ENCODE data around the gene OR51A4.
"Not testable (repeated sequence)": the region's sequence is repeated elsewhere in the genome, so short reads cannot be mapped to it uniquely, and the experiment has no call there.

The OR51A4 gene

DNA sequence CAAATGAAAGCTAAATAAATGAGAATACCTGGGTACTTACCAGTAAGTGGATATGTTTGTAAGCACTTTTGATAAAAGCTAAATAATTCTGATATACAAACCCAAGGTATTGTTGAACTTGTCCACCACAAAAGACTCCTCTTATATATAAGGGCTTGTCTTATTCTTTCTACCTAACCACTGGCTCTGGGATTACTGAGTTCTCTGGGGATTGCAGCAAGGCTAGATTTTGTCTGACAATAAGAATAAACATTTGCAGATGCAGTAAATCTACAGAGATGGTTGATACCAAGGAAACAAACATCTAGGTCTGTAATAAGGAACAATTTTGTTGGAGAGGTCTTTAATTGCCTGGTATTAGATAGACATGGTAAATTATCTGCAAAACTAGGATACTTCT is at the start of gene OR51A4:
Gene OR51A4, minus strand, starts transcription at position 101 of the 400 bp plus-strand sequence. CDS start 505 bp downstream, outside the sequence.
- DNase-seq (ENCODE audit: low read depth in 2 of 3, low spot score in 2 of 3), result no peak

DNA sequence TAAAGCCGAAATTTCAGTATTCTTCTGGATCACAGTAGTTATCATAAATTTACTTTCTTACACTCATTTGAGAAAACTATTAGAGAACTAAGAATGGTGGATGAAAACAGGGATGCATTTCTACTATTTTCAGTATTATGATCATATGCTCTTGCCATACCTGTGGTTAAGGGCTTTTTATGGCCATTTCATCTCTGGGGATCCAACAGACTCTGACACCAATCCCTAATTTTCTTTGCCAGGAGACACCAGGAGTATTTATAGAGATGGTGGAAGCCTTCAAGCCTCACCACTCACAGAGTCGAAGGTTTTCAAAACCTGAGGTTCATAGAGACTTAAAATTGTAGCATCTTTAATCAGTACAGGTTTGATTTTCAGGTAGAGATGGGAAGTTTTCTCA is 47.1 kb upstream of the OR51A4 start, which contains the start of gene OR51L1:
Gene OR51L1, plus strand, starts transcription at position 301 of the 400 bp plus-strand sequence. CDS start 4,132 bp downstream, outside the sequence.
- DNase-seq (ENCODE audit: low read depth in 2 of 3, low spot score in 2 of 3), result no peak

- no peak for DNase-seq (ENCODE audit: low read depth in 2 of 3, low spot score in 2 of 3)
Observed at GRCh38 chr11:4991060-4991459, 43.7 kb upstream of the OR51A4 start.

GRCh38 chr11:4983841-4984240 is 36.4 kb upstream of the OR51A4 start:
- DNase-seq (ENCODE audit: low read depth in 2 of 3, low spot score in 2 of 3), result no peak

GRCh38 chr11:4982678-4983077 is 35.3 kb upstream of the OR51A4 start:
- no peak for DNase-seq (ENCODE audit: low read depth in 2 of 3, low spot score in 2 of 3)

DNA sequence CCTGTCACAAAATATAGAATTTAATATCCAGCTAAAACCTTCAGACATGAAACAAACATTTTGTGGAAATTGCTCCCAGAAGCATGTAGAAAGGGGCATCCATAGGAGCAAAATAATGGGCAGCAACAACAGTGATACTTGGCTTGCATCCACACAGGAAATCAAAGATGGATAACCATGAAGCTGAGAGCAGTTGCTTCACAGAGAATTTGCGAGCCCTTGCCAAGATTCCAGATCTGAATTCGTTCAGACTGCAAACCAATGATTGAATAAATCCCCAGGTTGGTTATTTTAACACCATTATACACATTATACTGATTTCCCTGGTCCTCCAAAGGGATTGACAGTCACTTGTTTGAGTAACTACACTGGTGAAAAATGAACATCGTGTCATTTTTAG is 31.6 kb upstream of the OR51A4 start:
- DNase-seq (ENCODE audit: low read depth in 2 of 3, low spot score in 2 of 3), result no peak

DNA sequence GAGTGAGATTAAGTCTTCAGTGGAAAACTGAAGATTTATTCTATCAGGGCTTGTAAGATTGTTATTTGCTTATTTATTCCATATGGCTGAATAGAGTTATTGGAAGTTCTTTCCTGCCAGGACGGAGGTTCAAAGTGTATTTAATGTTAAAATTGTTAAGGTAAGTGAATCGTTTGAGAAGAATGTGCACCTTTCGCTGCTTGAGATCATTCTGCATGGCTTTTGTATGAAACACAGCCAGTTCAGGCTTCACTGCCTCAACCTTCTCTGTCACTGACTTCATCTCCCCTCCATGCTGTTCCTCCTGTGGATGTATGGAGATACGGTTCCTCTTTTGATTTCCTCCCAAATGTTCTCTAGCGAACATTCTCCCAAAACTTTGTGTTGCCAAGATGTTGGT is 28.0 kb upstream of the OR51A4 start:
- DNase-seq (ENCODE audit: low read depth in 2 of 3, low spot score in 2 of 3), result no peak

- DNase-seq (ENCODE audit: low read depth in 2 of 3, low spot score in 2 of 3), result no peak
Observed at GRCh38 chr11:4962816-4963215, 15.4 kb upstream of the OR51A4 start.

DNA sequence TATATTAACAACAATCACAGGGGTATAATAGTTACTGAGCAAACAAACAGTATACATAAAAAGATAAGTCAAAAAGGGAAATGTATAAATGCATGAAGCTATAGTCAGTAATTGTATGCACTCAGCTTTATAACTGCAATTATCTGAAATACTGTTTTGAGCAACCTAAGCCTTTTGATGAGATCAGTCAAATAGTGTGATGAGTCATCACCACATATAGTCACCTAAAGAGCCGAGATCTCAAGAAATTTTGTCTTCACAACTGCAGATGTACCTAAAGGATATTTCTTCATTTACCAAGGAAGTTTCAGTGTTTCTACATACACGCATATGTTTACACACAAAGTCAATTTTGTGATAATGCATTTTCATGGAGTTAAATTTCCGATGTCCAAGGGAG is 13.5 kb upstream of the OR51A4 start:
- DNase-seq (ENCODE audit: low read depth in 2 of 3, low spot score in 2 of 3), result no peak

DNA sequence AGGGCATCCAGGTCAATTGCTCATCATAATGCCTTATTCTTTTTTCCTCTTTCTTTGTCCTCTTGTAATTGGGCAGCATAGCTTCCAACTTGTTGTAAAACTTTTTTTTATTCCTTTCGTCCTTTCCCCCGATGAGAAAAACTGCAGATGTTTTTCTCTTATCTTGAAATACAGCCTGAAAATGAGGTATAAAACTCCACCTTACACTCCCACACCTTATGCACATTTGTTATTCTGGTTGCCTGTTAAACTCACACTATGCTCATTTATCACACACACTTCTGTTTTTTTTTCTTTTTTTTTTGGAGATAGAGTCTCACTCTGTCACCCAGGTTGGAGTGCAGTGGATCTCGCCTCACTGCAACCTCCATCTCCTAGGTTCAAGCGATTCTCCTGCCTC is 10.0 kb upstream of the OR51A4 start:
- DNase-seq (ENCODE audit: low read depth in 2 of 3, low spot score in 2 of 3), result no peak

DNA sequence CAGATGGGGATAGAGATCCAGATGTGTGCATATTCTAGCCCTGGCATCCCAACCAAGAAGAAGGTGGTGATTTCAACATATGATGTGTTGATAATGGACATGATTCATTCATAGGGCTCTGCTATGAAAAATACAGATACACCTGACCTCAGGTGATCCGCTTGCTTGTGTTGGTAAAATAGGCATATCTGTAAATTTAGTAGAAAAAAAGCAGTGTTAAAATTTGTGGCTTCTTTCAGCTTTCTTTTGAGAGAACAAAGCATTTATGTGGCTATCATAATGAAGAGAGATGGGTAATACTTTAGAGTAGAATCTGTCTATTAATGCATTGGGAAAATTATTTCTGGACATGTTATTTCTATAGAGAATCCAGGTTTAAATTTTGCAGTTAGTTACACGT is 8.2 kb upstream of the OR51A4 start, which contains the start of gene OR51A2:
Gene OR51A2, minus strand, starts transcription at position 101 of the 400 bp plus-strand sequence. Its CDS starts 0 bp downstream, at position 101.
- DNase-seq (ENCODE audit: low read depth in 2 of 3, low spot score in 2 of 3), result not testable (repeated sequence)

DNA sequence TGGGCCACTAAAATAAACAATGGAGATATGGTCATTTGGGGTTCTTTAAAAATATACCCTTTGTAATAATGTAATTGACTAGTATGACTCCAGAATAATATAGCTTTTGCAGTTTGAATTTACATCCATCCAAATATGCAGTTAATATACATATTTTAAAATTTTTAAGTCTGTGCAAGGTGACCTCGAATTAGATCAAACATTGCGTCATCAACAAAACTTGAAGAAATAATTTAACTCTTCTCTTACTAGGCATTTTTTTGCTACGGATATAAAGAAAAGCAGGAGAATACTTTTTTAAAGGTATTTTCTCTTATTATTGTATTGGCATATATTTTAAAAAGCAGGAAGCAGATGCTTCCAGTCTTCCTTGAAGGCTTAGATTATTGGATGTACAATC is 10.7 kb downstream of the OR51A4 start:
- no peak for DNase-seq (ENCODE audit: low read depth in 2 of 3, low spot score in 2 of 3)

GRCh38 chr11:4932751-4933150 is 14.7 kb downstream of the OR51A4 start:
- no peak for DNase-seq (ENCODE audit: low read depth in 2 of 3, low spot score in 2 of 3)

DNA sequence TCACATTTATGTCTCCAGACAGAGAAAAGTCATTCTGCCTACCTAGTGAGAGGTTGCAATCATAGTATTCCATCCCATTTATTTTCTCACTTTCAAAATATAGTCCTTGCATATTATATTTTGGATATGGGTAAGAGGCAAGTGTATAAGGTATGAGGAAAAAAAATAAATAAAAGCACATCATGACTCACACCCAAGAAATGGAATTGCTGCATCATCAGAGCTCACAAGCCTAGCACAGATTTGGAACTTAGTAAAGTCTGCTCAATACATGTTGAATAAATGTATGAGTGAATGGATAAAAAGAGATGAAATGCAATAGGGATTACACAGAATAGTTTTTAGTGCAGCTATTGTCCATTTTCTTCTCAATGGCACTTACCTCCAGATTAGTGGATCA is 20.8 kb downstream of the OR51A4 start:
- DNase-seq (ENCODE audit: low read depth in 2 of 3, low spot score in 2 of 3), result no peak

DNA sequence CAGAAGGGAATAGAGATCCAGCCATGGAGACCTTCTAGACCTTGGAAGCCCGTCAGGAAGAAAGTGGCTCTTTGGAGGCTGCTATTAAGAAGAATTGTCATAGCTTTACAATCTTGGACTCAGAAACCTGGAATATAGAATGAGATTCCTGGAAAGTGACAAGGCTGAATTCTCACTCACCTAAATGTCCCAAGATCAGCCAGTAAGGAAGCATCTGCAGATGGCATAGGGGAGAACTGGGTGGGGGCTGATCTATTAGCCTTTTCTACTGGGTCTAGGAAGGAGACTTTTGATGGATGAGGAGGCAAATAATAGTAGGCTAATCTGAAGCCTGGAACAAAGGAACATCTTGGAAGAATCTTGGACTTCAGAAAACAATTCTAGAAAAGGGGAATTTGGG is 23.2 kb downstream of the OR51A4 start, which contains the start of gene OR51G1:
Gene OR51G1, minus strand, starts transcription at position 101 of the 400 bp plus-strand sequence. Its CDS starts 0 bp downstream, at position 101.
- DNase-seq (ENCODE audit: low read depth in 2 of 3, low spot score in 2 of 3), result no peak

GRCh38 chr11:4922304-4922703 is 25.1 kb downstream of the OR51A4 start:
- DNase-seq (ENCODE audit: low read depth in 2 of 3, low spot score in 2 of 3), result no peak

GRCh38 chr11:4921796-4922195 is 25.6 kb downstream of the OR51A4 start:
- DNase-seq (ENCODE audit: low read depth in 2 of 3, low spot score in 2 of 3), result no peak

DNA sequence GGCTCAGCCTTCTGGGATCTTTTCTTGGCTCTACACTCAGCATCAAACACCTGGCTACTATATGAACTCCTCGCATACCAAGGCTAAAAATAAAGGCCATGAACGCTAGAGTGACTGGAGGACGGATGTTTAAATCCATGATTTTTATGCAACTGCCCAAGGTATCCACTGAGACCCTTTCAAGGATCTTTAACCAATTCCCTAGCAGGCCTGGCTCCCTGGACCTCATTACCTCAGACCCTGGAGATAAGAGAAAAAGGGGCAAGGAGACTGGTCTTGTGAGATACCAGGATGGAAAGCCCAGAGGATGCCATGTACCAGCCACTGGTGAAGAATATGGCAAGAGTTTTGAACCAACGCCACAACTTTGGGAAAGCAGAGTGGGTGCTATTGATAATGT is 28.2 kb downstream of the OR51A4 start, which contains the start of gene OR51G2:
Gene OR51G2, minus strand, starts transcription at position 101 of the 400 bp plus-strand sequence. CDS start 3,687 bp downstream, outside the sequence.
- no peak for DNase-seq (ENCODE audit: low read depth in 2 of 3, low spot score in 2 of 3)

GRCh38 chr11:4916581-4916980 is 30.8 kb downstream of the OR51A4 start:
- DNase-seq (ENCODE audit: low read depth in 2 of 3, low spot score in 2 of 3), result no peak

- DNase-seq (ENCODE audit: low read depth in 2 of 3, low spot score in 2 of 3), result no peak
Observed at GRCh38 chr11:4903484-4903883, 43.9 kb downstream of the OR51A4 start, which contains the start of gene OR51A7. TSS of gene OR51A7 (plus strand) at chr11:4903783. CDS start at chr11:4907370, 3,587 bp downstream.
